Measurements from ENCODE around the gene CAST. TPM values are rescaled to one million over a fixed set of nuclear protein-coding genes. Genes with fewer than 3 reads are reported as not detected.

Gene CAST
- total RNA-seq, 1 donor from 2014 or later, result 272 TPM

DNA sequence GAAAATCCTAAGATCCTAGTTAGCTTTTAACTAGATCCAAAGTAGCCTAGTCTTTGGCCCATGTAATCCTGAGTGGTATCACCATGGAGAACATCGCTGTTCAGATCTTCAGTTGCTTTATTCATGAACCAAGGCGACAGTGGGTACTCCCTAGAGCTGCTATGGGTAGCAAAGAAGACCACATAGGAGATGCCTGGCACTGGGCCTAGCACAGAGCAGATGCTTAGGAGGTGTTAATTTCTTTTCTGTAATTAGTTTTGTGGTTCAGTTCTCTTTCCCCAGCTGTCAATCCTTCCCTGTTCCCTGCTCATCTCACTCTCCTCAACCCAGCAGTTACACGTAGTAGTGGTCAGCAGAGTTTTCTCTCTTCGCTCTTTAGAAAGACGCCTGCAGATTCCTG, 9.3 kb downstream of the CAST start:
- H3K27ac ChIP-seq, result no peak overlapping the region
- intact Hi-C loops (cut with DNase I), result no loop called here
- H3K4me3 ChIP-seq, result no peak overlapping the region
- ATAC-seq (no peak), DNase-seq (no peak)
- TF ChIP-seq, protein P1, sequence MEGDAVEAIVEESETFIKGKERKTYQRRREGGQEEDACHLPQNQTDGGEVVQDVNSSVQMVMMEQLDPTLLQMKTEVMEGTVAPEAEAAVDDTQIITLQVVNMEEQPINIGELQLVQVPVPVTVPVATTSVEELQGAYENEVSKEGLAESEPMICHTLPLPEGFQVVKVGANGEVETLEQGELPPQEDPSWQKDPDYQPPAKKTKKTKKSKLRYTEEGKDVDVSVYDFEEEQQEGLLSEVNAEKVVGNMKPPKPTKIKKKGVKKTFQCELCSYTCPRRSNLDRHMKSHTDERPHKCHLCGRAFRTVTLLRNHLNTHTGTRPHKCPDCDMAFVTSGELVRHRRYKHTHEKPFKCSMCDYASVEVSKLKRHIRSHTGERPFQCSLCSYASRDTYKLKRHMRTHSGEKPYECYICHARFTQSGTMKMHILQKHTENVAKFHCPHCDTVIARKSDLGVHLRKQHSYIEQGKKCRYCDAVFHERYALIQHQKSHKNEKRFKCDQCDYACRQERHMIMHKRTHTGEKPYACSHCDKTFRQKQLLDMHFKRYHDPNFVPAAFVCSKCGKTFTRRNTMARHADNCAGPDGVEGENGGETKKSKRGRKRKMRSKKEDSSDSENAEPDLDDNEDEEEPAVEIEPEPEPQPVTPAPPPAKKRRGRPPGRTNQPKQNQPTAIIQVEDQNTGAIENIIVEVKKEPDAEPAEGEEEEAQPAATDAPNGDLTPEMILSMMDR (IDR thresholded peaks at IDR 0.05), result no peak
- no peaks in the 10 kb centered on the region for H3K9me3 ChIP-seq
- H3K36me3 ChIP-seq, result peaks cover 11% of the 10 kb centered on the region
- peaks cover 18% of the 10 kb centered on the region for H3K4me1 ChIP-seq
- no peaks in the 10 kb centered on the region for H3K27me3 ChIP-seq (ENCODE audit: low read depth)

DNA sequence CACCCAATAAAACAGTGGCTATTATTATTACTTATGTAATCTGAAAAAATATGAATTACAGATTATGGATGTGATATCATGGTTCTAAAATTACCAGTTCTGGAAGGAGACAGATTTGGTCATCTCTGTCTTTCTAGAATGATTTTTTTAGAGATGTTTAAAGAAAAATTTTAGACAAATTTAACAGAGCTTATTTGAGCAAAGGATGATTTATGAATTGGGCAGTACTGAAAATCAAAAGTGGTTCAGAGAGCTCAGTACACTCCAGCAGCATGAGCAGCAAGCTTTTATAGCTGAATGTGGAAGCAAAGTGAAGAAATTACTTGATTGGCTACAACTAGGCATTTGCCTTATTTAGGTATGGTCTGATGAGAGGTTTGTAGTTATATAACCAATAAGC, 11.0 kb downstream of the CAST start:
- TF ChIP-seq, protein P1 (IDR thresholded peaks at IDR 0.05), result no peak
- no peak overlapping the region for H3K27ac ChIP-seq
- peaks cover 14% of the 10 kb centered on the region for H3K4me1 ChIP-seq
- no peak for DNase-seq
- H3K9me3 ChIP-seq, result no peaks in the 10 kb centered on the region
- H3K36me3 ChIP-seq, result peaks cover 26% of the 10 kb centered on the region
- H3K4me3 ChIP-seq, result no peak overlapping the region
- no peak for ATAC-seq
- intact Hi-C loops (cut with DNase I), result no loop called here
- H3K27me3 ChIP-seq (ENCODE audit: low read depth), result no peaks in the 10 kb centered on the region

- intact Hi-C loops (cut with DNase I), result no loop called here
- ATAC-seq (no peak), DNase-seq (no peak)
- Histone ChIP-seq H3K36me3 (peaks cover 43% of the 10 kb centered on the region), H3K4me1 (peaks cover 7% of the 10 kb centered on the region), H3K4me3 (no peak overlapping the region), H3K27me3 (ENCODE audit: low read depth) (no peaks in the 10 kb centered on the region), H3K27ac (no peak overlapping the region), H3K9me3 (no peaks in the 10 kb centered on the region)
- TF ChIP-seq, protein P1 (IDR thresholded peaks at IDR 0.05), result no peak
Observed at GRCh38 chr5:96675882-96676281, 13.7 kb downstream of the CAST start.

DNA sequence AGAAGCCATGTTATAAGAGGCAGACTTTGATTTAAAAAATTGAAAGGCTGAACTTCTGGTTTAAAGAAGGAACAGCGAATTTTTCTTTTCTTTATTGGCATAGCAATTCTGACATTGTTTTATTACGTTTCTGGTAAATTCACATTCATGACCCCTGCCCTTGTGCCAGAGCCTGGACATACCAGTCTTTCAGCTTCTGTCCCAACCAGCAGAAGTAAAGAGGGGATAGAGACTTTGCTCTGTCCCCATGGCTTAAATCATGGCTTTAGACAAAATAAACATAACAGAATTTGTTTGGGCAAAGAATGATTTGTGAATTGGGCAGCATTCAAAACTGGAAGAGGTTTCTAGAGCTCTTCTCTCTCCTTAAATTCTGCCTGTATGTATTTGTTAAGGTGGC, 15.3 kb downstream of the CAST start:
- DNase-seq (no peak), ATAC-seq (no peak)
- Histone ChIP-seq H3K27me3 (ENCODE audit: low read depth) (no peaks in the 10 kb centered on the region), H3K36me3 (peaks cover 43% of the 10 kb centered on the region), H3K4me3 (no peak overlapping the region), H3K9me3 (no peaks in the 10 kb centered on the region), H3K27ac (no peak overlapping the region), H3K4me1 (peaks cover 7% of the 10 kb centered on the region)
- TF ChIP-seq, protein P1 (IDR thresholded peaks at IDR 0.05), result no peak
- intact Hi-C loops (cut with DNase I), result no loop called here

DNA sequence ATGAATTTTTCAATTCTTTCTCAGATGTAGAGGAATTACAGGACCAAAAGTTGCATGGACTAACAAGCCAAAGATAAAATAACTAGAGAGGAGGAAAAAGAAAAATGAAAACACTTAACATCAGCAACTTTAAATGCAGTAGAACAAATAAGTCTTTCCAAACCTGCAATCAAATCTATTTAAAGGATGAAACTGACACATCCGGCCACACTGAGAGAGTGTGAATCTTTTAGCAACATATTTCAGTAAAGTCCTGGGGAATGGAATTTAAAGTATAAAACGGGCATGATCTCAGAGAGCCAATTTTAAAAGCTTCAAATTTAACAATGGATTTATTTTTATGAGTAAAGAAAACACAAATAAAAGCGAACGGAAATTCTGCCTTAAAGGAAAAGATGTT, 17.1 kb downstream of the CAST start:
- Histone ChIP-seq H3K27ac (no peak overlapping the region), H3K27me3 (ENCODE audit: low read depth) (no peaks in the 10 kb centered on the region), H3K4me1 (peaks cover 7% of the 10 kb centered on the region), H3K9me3 (no peaks in the 10 kb centered on the region), H3K4me3 (no peak overlapping the region), H3K36me3 (peaks cover 43% of the 10 kb centered on the region)
- TF ChIP-seq, protein P1 (IDR thresholded peaks at IDR 0.05), result no peak
- intact Hi-C loops (cut with DNase I), result no loop called here
- ATAC-seq (no peak), DNase-seq (no peak)
